ENCODE measurements around the gene NDNF. TPM values are rescaled to one million over a fixed set of nuclear protein-coding genes. Genes with fewer than 3 reads are reported as not detected.
A peak's percentile ranks its signal among the peaks of the same experiment; 100 is the strongest.

Gene NDNF
- polyA plus RNA-seq, 12 donors = 2.3 to 30.0 (median 9.4) TPM; not detected in 2

- DNase-seq = no peak
Measured at GRCh38 chr4:121071640-121072223, 603 bp downstream of the NDNF start.

DNA sequence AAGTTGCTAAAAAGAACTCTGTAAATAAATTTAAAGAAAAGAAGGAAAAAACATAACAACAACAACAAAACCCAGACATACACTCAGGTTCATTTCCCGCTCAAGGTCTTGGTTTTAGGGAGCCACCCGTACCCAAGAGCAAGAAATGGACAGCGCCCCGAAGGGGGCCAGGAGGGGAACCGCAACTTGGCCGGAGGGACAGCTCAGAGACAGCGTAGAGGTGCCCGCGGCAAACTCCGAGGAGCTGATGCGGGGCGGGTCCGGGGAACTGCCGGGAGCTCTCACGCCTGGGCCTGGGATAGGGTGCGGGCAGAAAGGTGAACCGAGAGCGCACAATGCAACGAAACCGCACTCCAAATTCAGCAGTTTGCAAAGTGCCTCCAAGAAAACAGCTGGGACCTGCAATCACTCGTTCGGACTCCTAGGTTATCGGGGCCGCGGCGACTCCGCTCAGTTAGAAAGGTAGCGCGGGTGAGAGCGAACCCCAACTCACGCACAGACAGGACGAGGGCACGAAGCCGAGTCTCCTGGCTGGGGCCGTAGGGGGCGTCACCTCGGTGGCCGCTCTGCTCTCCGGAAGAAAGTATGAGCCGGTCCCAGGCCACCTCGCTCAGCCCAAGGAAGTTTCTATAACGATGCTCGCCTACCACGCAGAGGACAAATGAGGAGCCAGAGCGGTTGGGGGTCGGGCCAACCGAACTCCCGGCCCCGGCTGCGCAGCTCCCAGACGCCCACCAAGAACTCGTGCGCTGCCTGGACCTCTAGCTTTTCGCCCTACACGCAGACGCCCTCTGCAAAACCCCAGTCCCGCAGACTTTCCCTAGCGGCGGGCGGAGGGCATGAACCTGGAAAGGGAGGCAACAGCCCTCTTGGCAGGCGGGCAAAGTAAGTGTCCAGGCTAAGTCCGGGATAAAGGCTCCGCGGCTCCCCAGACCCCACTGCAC is 1.4 kb downstream of the NDNF start:
- DNase-seq = peak; percentile 58

GRCh38 chr4:121070274-121070673 is 2.1 kb downstream of the NDNF start:
- no peak for DNase-seq

- no peak for DNase-seq
Measured at GRCh38 chr4:121069430-121069829, 2.9 kb downstream of the NDNF start.

DNA sequence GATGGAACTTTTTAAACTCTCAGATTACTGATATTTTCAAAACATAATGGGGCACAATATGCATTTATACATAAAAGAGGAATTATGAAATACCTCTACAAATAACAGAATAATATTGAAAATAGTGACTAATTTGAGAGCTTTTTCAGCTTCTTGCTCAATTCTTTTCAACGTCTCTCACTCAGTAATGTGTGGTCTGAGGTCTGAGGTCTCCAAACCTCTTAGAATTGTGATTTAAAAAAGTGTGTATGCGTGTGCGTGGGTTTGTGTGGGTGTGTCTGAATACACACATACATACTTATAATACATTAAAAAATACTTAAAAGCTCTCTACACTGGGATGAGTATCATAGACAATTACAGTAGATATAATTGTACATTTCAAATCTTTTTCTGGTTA is 7.9 kb downstream of the NDNF start:
- no peak for DNase-seq

DNA sequence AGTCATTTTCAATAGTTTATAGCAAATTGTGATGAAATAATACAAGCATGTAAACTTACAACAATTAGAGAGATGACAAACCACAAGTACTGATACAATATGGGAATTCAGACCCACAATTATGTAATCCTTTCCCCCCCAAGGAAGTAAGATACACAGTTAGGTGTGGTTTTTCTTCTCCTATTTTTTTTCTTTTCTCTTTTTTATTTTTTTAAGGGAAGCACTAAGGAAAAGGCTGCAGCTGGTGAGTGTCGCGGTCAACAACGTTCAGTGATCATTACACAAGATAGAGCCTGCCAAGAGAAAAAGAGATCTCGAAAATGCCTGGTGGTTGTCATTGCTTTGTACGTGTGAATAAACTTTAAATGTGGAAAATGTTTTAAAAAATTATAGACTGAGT is 9.8 kb downstream of the NDNF start:
- no peak for DNase-seq

DNA sequence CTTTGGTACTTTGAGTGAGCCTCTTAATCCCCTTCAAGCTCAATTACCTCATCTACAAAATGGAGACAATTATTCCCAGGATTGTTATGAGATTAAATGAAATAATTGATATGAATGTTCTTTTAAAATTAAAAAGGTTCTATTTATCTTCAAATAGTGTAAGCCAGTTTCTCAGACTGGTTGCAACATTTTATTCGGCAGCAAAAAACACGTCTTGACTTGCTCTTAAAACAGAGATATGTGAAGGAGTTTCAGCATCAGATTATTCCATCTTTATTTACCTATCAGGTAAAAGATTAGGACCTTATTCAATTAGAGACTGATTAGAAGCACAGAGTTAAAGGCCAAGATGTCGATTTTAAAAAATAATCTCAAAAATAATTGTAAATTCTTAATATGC is 10.5 kb downstream of the NDNF start:
- no peak for DNase-seq

DNA sequence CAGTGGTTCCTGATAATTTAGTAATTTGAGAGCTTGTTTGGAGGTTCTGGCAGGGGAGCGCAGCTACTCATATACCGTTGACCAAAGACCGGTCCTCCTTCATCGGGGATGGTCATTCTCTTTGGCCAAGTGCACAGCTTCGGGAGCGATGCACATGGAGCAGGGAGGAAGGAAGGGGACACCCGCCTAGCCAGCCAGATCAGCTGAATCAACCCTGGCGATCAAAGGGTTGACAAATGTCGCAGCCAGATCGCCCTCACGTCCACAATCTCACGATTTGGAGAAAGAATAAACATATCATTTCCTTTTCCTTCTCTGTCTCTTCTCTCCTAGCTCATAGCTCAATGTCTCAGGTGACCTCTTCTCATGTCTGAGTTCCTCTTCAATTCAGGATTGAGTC is 11.1 kb downstream of the NDNF start:
- no peak for DNase-seq

DNA sequence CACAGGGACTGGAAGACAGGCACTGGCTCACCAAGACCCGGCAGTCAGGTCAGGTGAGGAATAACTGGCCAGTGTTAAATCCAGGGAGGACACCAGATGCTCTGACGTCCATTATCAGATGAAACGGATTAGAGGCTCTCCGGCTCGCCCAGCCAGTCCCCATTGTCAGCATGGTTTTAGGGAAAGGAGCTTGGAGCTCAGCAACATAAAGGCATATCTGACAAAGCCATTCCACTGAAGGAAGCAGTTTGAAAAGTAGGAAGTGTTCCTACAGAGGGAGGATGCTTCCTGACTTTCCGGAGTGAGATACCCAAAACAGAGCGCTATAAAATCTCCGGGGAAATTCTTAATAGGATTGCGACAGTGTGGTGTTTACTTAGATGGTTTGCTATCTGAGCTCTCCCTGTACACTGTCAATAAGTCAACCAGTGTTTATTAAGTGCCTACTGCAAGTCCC is 14.8 kb downstream of the NDNF start:
- DNase-seq = no peak

- DNase-seq = no peak
Measured at GRCh38 chr4:121056066-121056465, 16.3 kb downstream of the NDNF start.

- no peak for DNase-seq
Measured at GRCh38 chr4:121054373-121054772, 18.0 kb downstream of the NDNF start.

DNA sequence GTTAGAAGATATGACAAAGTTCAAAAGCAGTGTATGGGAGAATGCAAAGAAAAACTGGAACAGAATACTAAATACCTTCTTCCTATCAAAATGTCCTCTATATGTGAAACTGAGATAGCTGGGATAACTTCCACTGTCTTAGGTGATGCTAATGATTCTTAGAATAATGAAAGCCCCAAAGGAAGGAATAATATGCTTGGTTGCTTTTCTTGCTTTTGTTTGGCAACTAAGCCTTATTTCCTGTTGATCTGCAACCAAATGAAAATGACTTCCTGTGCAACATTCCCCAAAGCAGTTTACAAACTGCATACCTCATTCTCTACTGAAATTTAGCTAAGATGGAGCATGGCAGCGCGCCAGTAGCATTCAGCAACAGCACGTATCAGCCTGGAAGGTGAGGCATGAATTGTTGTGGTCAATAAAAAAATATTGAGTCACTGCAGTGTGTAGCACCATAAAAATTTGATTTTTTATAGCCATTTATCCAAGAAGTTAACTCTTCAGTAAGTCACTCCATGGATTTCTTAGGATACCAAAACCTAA is 18.7 kb downstream of the NDNF start:
- DNase-seq = no peak

DNA sequence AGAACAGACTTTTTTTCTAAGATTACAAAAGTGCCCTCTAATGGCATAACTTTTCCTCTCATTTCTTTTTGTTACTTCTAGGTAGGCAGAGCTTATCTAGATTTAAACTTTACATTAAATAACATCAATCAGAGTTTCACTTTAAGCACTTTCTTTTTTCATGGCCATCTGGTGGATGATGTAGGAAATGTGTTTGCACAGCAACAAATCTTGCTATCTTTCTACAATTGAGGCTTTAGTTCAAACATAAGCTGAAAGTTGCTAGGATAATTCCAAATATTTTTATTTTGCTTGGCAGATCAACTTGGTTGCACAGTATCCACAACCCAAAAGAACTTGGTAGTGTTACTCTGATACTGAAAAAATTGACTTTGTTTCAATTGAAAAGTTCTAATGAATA is 22.0 kb downstream of the NDNF start:
- peak; percentile 32 for DNase-seq

DNA sequence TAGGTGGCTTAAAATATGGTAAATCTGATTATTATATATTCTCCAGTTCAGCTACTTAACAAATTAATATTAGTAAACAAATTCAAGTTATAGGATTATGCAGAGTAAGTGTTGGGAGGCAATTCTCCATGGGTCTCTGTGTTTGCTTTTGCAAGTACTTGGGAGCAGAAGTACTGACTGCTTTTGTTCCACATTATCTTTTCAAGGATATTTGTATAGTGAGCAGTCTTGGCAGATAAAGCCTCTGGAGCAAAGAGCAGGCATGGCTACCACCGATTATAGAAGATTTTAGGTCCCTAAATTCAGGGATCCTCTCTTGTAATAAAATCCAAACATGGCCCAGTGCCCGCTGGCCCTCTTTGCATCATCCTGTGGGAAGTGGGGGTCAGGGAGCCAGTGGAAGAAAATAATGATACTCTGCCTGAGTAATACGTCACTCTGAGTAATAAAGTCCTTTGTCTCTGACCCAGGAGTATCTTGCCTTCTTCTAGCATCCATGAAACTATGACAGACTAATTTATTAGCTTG is 23.2 kb downstream of the NDNF start:
- no peak for DNase-seq

DNA sequence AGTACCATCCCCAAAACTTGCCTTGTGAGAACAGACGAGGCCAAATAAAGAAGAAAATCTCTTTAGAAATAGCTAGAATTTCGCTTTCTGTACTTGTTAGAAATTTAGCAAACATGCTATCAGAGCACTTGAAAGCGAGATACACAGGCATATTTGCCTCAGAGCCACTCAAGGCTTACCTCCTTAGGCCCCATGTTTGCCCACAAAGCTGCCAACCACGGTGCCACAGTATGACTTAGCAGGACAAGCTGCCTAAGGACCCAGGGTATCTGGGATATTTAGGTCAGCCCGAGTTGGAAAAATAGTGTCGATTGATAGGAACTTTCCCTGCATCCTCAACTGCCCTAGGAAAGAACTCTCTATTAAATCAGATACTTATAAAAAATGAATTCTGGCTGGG is 24.2 kb downstream of the NDNF start:
- DNase-seq = no peak

GRCh38 chr4:121041307-121042090 is 30.8 kb downstream of the NDNF start:
- no peak for DNase-seq

- no peak for DNase-seq
Measured at GRCh38 chr4:121034017-121034416, 38.3 kb downstream of the NDNF start.

- DNase-seq = no peak
Measured at GRCh38 chr4:121030711-121031110, 41.6 kb downstream of the NDNF start.

- peak; percentile 25 for DNase-seq
Measured at GRCh38 chr4:121030131-121030530, 42.2 kb downstream of the NDNF start.

GRCh38 chr4:121026034-121026433 is 46.3 kb downstream of the NDNF start:
- no peak for DNase-seq

- DNase-seq = no peak
Measured at GRCh38 chr4:121025540-121025939, 46.8 kb downstream of the NDNF start.

- DNase-seq = no peak
Measured at GRCh38 chr4:121018543-121018942, 53.8 kb downstream of the NDNF start.
